HUES6 (cell line): ENCODE results near the gene EXD1.
"Not testable (repeated sequence)": the region's sequence is repeated elsewhere in the genome, so short reads cannot be mapped to it uniquely, and the experiment has no call there.

Experiments
- H3K27ac ChIP-seq: 2 replicates; pipeline ENCODE4 v1.7.0; 2013; ENCODE audit warnings: low read depth, mild to moderate bottlenecking, low read length, inconsistent platforms
- H3K27me3 ChIP-seq: 2 replicates; pipeline ENCODE4 v1.6.1; 2013; ENCODE audit warnings: low read length; ENCODE audit not compliant: control insufficient read depth, insufficient read depth
- H3K36me3 ChIP-seq: 2 replicates; pipeline ENCODE4 v1.6.1; 2013; ENCODE audit warnings: low read length; ENCODE audit not compliant: control insufficient read depth, insufficient read depth
- H3K4me1 ChIP-seq: 2 replicates; pipeline ENCODE4 v1.6.1; 2013; ENCODE audit warnings: low read length; ENCODE audit not compliant: control insufficient read depth, insufficient read depth
- H3K4me3 ChIP-seq: 2 replicates; pipeline ENCODE4 v1.5.1; 2013; ENCODE audit warnings: low read depth, low read length
- H3K9ac ChIP-seq: one replicate; pipeline ENCODE4 v1.6.1; 2013; ENCODE audit warnings: mild to moderate bottlenecking, low read length
- H3K9me3 ChIP-seq: 2 replicates; pipeline ENCODE4 v1.6.1; 2013; ENCODE audit warnings: low read depth, low read length; ENCODE audit not compliant: control insufficient read depth, insufficient read depth

Gene EXD1

GRCh38 chr15:41139619-41140018, 90.9 kb downstream of the EXD1 start:
- H3K27ac ChIP-seq = no peak overlapping the region

DNA sequence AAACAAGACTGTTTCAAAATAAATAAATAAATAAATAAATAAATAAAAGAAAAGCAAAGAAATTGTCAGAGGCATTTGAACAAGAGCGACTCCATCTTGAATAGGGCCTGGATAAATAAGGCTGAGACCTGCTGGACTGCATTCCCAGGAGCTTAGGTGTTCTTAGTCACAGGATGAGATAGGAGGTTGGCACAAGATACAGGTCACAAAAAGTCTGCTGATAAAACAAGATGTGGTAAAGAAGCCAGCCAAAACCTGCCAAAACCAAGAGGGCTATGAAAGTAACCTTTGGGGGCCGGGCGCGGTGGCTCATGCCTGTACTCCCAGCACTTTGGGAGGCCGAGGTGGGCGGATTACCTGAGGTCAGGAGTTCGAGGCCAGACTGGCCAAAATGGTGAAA, 91.4 kb downstream of the EXD1 start:
- not testable (repeated sequence) for H3K27ac ChIP-seq, H3K36me3 ChIP-seq, H3K9ac ChIP-seq, H3K27me3 ChIP-seq, H3K9me3 ChIP-seq, H3K4me3 ChIP-seq, H3K4me1 ChIP-seq

More at GRCh38 chr15:41139619-41140018, 90.9 kb downstream of the EXD1 start:
- Histone ChIP-seq H3K9me3 (peaks cover 3% of the 10 kb centered on the region; the same call in 1 of the 2 replicates), H3K27me3 (no peaks in the 10 kb centered on the region), H3K4me1 (no peaks in the 10 kb centered on the region), H3K4me3 (no peak overlapping the region), H3K36me3 (no peaks in the 10 kb centered on the region), H3K9ac (no peak overlapping the region)

GRCh38 chr15:41135580-41135979, 95.0 kb downstream of the EXD1 start:
- H3K9me3 ChIP-seq, H3K27ac ChIP-seq, H3K4me3 ChIP-seq, H3K27me3 ChIP-seq, H3K9ac ChIP-seq, H3K4me1 ChIP-seq, H3K36me3 ChIP-seq: not testable (repeated sequence)

DNA sequence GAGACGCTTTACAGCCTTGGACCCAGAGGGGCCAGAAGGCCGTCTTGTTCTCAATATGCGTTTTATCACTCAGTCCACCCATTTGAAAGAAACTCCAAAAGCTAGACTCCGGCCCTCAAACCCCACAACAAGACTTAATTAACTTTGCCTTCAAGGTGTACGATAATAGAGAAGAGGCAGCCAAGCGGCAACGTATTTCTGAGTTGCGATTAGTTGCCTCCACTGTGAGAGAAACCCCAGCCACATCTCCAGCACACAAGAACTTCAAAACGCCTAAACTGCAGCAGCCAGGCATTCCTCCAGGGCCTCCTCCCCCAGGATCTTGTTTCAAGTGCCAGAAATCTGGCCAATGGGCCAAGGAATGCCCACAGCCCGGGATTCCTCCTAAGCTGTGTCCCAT, 97.1 kb downstream of the EXD1 start:
- no peaks in the 10 kb centered on the region for H3K36me3 ChIP-seq
- no peak overlapping the region for H3K27ac ChIP-seq
- no peaks in the 10 kb centered on the region for H3K27me3 ChIP-seq
- peaks cover 2% of the 10 kb centered on the region; the same call in 1 of the 2 replicates for H3K9me3 ChIP-seq
- no peak overlapping the region for H3K4me3 ChIP-seq
- no peaks in the 10 kb centered on the region for H3K4me1 ChIP-seq
- H3K9ac ChIP-seq = no peak overlapping the region
